Esophagus squamous epithelium (tissue), 4 donors: Measurements from ENCODE around the gene ADAMTS7.

ENCODE experiments used
- POLR2A ChIP-seq, 4 donors: fragments of 450-650 bp; IDR thresholded peaks; one replicate each; pipeline ENCODE4 v1.6.1; 2017; ENCODE audit warnings: antibody characterized with exemption in 4 of 4, mild to moderate bottlenecking in 4 of 4, moderate library complexity in 3 of 4
- TF ChIP-seq, protein P1 (sequence below), 6 experiments: fragments of 450-650 bp in 4 of 6; fragments of 200-600 bp in 2 of 6; sonication (generic) in 2 of 6; IDR thresholded peaks; one replicate each; pipeline ENCODE4 v1.5.1; 2016 to 2019; ENCODE audit warnings: antibody characterized with exemption in 6 of 6, mild to moderate bottlenecking in 4 of 6, moderate library complexity in 4 of 6

DNA sequence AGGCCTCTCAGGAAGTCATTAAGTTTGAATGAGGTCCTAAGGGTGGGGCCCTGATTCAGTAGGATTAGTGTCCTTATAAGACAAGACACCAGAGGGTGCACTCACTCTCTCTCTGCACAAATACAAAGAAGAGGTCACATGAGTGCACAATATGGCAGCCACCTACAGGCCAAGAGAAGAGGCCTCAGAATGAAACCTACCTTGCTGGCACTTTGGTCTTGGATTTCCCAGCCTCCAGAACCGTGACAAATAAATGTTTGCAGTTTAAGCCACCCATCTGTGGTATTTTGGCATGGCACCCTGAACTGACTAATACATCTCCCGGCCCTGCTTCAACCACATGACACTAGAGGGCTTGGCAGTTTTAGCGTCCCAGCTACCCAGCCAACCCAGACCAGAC lies 96.4 kb downstream of the ADAMTS7 start:
- TF ChIP-seq, protein P1, sequence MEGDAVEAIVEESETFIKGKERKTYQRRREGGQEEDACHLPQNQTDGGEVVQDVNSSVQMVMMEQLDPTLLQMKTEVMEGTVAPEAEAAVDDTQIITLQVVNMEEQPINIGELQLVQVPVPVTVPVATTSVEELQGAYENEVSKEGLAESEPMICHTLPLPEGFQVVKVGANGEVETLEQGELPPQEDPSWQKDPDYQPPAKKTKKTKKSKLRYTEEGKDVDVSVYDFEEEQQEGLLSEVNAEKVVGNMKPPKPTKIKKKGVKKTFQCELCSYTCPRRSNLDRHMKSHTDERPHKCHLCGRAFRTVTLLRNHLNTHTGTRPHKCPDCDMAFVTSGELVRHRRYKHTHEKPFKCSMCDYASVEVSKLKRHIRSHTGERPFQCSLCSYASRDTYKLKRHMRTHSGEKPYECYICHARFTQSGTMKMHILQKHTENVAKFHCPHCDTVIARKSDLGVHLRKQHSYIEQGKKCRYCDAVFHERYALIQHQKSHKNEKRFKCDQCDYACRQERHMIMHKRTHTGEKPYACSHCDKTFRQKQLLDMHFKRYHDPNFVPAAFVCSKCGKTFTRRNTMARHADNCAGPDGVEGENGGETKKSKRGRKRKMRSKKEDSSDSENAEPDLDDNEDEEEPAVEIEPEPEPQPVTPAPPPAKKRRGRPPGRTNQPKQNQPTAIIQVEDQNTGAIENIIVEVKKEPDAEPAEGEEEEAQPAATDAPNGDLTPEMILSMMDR (IDR thresholded peaks at IDR 0.05) = peak in 1 of 6 experiments; percentile 29
- TF ChIP-seq POLR2A (IDR thresholded peaks at IDR 0.05) = no peak
